ENCODE measurements around the gene OR7A5. TPM values are rescaled to one million over a fixed set of nuclear protein-coding genes. Genes with fewer than 3 reads are reported as not detected.
"Not testable (repeated sequence)": the region's sequence is repeated elsewhere in the genome, so short reads cannot be mapped to it uniquely, and the experiment has no call there.

OR7A5 gene
- total RNA-seq, 2 experiments from 2014 or later: not detected

GRCh38 chr19:14780622-14781225 is 54.3 kb downstream of the OR7A5 start:
- POLR2A ChIA-PET; H3K4me3 Mint-ChIP-seq; ATAC-seq (ENCODE audit: low read depth); DNase-seq; H3K9me3 Mint-ChIP-seq; H3K36me3 Mint-ChIP-seq; H3K4me1 Mint-ChIP-seq; H3K27ac Mint-ChIP-seq: not testable (repeated sequence)
- peaks cover 36% of the 10 kb centered on the region for H3K27me3 Mint-ChIP-seq

- POLR2A ChIA-PET: no interaction called here
- Mint-ChIP-seq H3K27ac (no peak overlapping the region), H3K4me1 (peaks cover 6% of the 10 kb centered on the region), H3K4me3 (no peak overlapping the region), H3K9me3 (no peaks in the 10 kb centered on the region), H3K36me3 (no peaks in the 10 kb centered on the region), H3K27me3 (peaks cover 33% of the 10 kb centered on the region)
- no peak for ATAC-seq (ENCODE audit: low read depth)
- no peak for DNase-seq
Observed at GRCh38 chr19:14779151-14779550, 55.8 kb downstream of the OR7A5 start.

GRCh38 chr19:14778110-14778845 is 56.7 kb downstream of the OR7A5 start, which contains the start of gene ADGRE2:
TSS of gene ADGRE2 (minus strand) at chr19:14778560. CDS start at chr19:14776756, 1,804 bp downstream.
- H3K27ac Mint-ChIP-seq; DNase-seq; H3K4me1 Mint-ChIP-seq; H3K9me3 Mint-ChIP-seq; H3K36me3 Mint-ChIP-seq; ATAC-seq (ENCODE audit: low read depth); H3K4me3 Mint-ChIP-seq: not testable (repeated sequence)
- H3K27me3 Mint-ChIP-seq: peaks cover 36% of the 10 kb centered on the region
- POLR2A ChIA-PET: interaction anchor here (0.6 kb wide), 1 partner anchor 87 kb away, joined by 3 read pairs; no protein-coding TSS in a partner anchor

- peaks cover 30% of the 10 kb centered on the region for H3K27me3 Mint-ChIP-seq
- H3K27ac Mint-ChIP-seq; H3K4me1 Mint-ChIP-seq; H3K36me3 Mint-ChIP-seq; H3K4me3 Mint-ChIP-seq; POLR2A ChIA-PET; ATAC-seq (ENCODE audit: low read depth); DNase-seq; H3K9me3 Mint-ChIP-seq: not testable (repeated sequence)
Observed at GRCh38 chr19:14777645-14778044, 57.3 kb downstream of the OR7A5 start.

Other genes with a start within 250 kb of the OR7A5 start
- not detected for gene ADGRE3, start 160.3 kb downstream of the OR7A5 start, total RNA-seq
- 10 to 100 TPM; 16.8 to 19.0 TPM for gene ZNF333, start 145.1 kb downstream of the OR7A5 start, total RNA-seq
- under 1 TPM; 0.44 to 0.54 TPM for gene ADGRE2, start 56.6 kb downstream of the OR7A5 start, total RNA-seq
- not detected for gene OR7C1, start within 50 bp of the OR7A5 start, total RNA-seq
- gene OR7A10, start 13.7 kb upstream of the OR7A5 start, total RNA-seq: not detected
- not detected for gene OR7A17, start 50.9 kb upstream of the OR7A5 start, total RNA-seq
- not detected for gene OR7C2, start 106.3 kb upstream of the OR7A5 start, total RNA-seq
- not detected for gene SLC1A6, start 144.7 kb upstream of the OR7A5 start, total RNA-seq
- not detected for gene CASP14, start 214.3 kb upstream of the OR7A5 start, total RNA-seq
- gene OR1I1, start 247.0 kb upstream of the OR7A5 start, total RNA-seq: not detected

All from activated naive CD8-positive, alpha-beta T cell treated with anti-CD3 and anti-CD28 coated beads, Interleukin-2, amount 10 ng/mL, durations not matched to agents 7 days and 5 days (primary cell).